ENCODE results near the gene MTR. TPM values are rescaled to one million over a fixed set of nuclear protein-coding genes. Genes with fewer than 3 reads are reported as not detected.

MTR gene
- total and polyA plus RNA-seq, 4 donors: 4.4 to 49.3 (median 21.6) TPM

DNA sequence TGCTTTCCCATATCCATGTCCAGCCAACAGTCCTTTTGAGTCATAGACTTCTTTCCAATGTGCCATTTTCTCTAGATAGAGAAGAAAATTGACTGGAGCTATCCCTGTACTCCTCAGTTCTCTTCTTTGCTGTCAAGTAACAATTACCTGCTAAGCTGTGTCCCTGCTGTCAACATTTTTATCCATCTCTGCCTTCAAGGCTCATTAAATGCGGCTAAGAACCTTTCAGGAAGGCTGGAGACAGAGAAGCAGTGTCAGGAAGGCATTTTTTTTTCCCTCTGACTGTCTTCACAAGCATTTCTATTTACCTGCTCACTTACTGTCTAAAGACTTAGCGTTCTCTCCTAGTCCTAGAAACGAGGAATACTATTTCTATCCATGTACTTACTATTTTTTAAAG lies 69.1 kb downstream of the MTR start:
- H3K4me1 ChIP-seq (ENCODE audit: control insufficient read depth in 5 of 5, insufficient read depth in 5 of 5, low read length in 5 of 5): peaks cover 0 to 14% (median 0%) of the 10 kb centered on the region in 5 donors
- TF ChIP-seq, protein P1, sequence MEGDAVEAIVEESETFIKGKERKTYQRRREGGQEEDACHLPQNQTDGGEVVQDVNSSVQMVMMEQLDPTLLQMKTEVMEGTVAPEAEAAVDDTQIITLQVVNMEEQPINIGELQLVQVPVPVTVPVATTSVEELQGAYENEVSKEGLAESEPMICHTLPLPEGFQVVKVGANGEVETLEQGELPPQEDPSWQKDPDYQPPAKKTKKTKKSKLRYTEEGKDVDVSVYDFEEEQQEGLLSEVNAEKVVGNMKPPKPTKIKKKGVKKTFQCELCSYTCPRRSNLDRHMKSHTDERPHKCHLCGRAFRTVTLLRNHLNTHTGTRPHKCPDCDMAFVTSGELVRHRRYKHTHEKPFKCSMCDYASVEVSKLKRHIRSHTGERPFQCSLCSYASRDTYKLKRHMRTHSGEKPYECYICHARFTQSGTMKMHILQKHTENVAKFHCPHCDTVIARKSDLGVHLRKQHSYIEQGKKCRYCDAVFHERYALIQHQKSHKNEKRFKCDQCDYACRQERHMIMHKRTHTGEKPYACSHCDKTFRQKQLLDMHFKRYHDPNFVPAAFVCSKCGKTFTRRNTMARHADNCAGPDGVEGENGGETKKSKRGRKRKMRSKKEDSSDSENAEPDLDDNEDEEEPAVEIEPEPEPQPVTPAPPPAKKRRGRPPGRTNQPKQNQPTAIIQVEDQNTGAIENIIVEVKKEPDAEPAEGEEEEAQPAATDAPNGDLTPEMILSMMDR (IDR thresholded peaks at IDR 0.05; ENCODE audit: control extremely low read depth, extremely low read depth): no peak
- DNase-seq: no peak
- H3K9ac ChIP-seq (ENCODE audit: insufficient read depth in 1 of 2, low read length in 2 of 2): no peak overlapping the region
- no peaks in the 10 kb centered on the region for H3K27me3 ChIP-seq (ENCODE audit: control insufficient read depth in 3 of 3, insufficient read depth in 3 of 3, low read length in 2 of 3)
- no peak for ATAC-seq (ENCODE audit: insufficient read depth, low FRiP score)
- peaks cover 0 to 2% (median 0%) of the 10 kb centered on the region in 4 donors for H3K9me3 ChIP-seq (ENCODE audit: control insufficient read depth in 4 of 4, insufficient read depth in 3 of 4, low read length in 3 of 4)
- no peak overlapping the region for H3K27ac ChIP-seq (ENCODE audit: low read depth in 1 of 2, low read length in 1 of 2)
- 96 to 97% methylated on average over 3 of the region's 3 CpGs for WGBS, 2 donors
- H3K36me3 ChIP-seq (ENCODE audit: control insufficient read depth in 4 of 4, insufficient read depth in 4 of 4, low read length in 4 of 4): peaks cover 20 to 37% (median 26%) of the 10 kb centered on the region in 4 donors
- H3K4me3 ChIP-seq: no peak overlapping the region

DNA sequence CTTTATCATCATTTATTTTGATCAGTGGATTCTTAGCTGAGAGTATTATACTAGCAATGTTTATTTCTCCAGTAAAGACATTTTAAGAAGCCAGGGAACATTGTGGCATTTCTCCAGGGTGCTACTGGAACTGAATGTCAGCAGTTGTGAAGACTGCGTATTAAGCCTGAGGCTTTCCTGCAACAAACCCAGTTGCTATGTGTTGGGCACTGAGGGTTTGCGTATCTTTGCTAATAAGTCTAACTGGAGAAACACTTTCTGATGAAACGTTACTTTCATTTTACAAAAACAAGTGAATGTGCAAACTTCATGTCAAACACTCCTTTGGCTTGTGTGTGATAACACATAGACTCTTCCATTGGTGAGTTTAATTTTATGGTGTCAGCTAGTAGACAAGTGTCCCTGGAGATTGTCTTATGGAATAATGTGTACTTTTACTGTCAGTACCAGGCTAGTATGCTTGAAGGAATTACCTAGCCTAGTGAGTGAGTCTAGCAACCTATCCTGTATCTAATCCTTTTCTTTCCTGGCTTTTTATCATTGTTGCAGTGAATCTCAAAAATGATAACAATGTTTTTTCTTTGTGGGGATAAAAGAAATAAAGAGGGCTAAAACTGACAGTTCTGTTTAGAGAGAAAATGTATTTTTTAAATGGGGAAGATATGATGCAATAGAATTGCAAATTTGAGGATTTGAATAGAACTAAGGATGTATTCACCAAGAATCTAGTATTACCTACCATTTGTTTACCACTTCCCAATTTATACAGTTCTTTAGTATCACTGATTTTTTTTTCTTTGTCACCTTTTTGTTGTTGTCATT lies 70.1 kb downstream of the MTR start:
- DNase-seq (peak in 2 of 3 donors; percentile 11 to 27), ATAC-seq (ENCODE audit: insufficient read depth, low FRiP score) (no peak)
- TF ChIP-seq, protein P1 (IDR thresholded peaks at IDR 0.05; ENCODE audit: control extremely low read depth, extremely low read depth): no peak
- H3K36me3 ChIP-seq (ENCODE audit: control insufficient read depth in 4 of 4, insufficient read depth in 4 of 4, low read length in 4 of 4): peaks cover 17 to 33% (median 26%) of the 10 kb centered on the region in 4 donors
- peaks cover 0 to 2% (median 0%) of the 10 kb centered on the region in 4 donors for H3K9me3 ChIP-seq (ENCODE audit: control insufficient read depth in 4 of 4, insufficient read depth in 3 of 4, low read length in 3 of 4)
- H3K4me1 ChIP-seq (ENCODE audit: control insufficient read depth in 5 of 5, insufficient read depth in 5 of 5, low read length in 5 of 5): peaks cover 0 to 14% (median 0%) of the 10 kb centered on the region in 5 donors
- no peaks in the 10 kb centered on the region for H3K27me3 ChIP-seq (ENCODE audit: control insufficient read depth in 3 of 3, insufficient read depth in 3 of 3, low read length in 2 of 3)
- no peak overlapping the region for H3K9ac ChIP-seq (ENCODE audit: insufficient read depth in 1 of 2, low read length in 2 of 2)
- H3K4me3 ChIP-seq: no peak overlapping the region
- WGBS, 2 donors: 81 to 86% methylated on average over 3 of the region's 3 CpGs
- H3K27ac ChIP-seq (ENCODE audit: low read depth in 1 of 2, low read length in 1 of 2): peak overlapping the region in 1 of 2 donors; percentile 45

DNA sequence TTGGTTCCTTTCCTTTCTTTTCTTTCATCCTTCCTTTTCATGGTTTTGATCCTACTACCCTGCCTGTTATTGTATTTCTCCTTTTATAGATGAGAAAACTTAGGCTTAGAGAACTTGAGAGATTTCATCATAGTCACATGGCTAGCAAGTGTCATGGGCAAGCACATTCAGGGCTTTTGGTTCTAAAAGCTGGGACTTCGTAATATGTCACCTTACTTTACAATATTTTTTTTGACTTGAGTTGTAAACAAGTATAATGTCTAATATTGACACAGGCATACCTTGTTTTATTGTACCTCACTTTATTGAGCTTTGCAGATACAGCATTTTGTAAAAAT lies 70.7 kb downstream of the MTR start:
- ATAC-seq (ENCODE audit: insufficient read depth, low FRiP score): no peak
- Histone ChIP-seq H3K9ac (ENCODE audit: insufficient read depth in 1 of 2, low read length in 2 of 2) (no peak overlapping the region), H3K27ac (ENCODE audit: low read depth in 1 of 2, low read length in 1 of 2) (no peak overlapping the region), H3K4me3 (no peak overlapping the region), H3K36me3 (ENCODE audit: control insufficient read depth in 4 of 4, insufficient read depth in 4 of 4, low read length in 4 of 4) (peaks cover 19 to 33% (median 26%) of the 10 kb centered on the region in 4 donors), H3K9me3 (ENCODE audit: control insufficient read depth in 4 of 4, insufficient read depth in 3 of 4, low read length in 3 of 4) (peaks cover 0 to 2% (median 0%) of the 10 kb centered on the region in 4 donors), H3K4me1 (ENCODE audit: control insufficient read depth in 5 of 5, insufficient read depth in 5 of 5, low read length in 5 of 5) (peaks cover 0 to 14% (median 0%) of the 10 kb centered on the region in 5 donors), H3K27me3 (ENCODE audit: control insufficient read depth in 3 of 3, insufficient read depth in 3 of 3, low read length in 2 of 3) (no peaks in the 10 kb centered on the region)
- TF ChIP-seq, protein P1 (IDR thresholded peaks at IDR 0.05; ENCODE audit: control extremely low read depth, extremely low read depth): no peak
- DNase-seq: no peak
- WGBS, 2 donors: 93% methylated on average over 1 of the region's 1 CpG
